ENCODE data around the gene CHMP6. TPM values are rescaled to one million over a fixed set of nuclear protein-coding genes. Genes with fewer than 3 reads are reported as not detected.

The CHMP6 gene
- total RNA-seq, 1 experiment from 2014 or later, result 22.0 TPM

DNA sequence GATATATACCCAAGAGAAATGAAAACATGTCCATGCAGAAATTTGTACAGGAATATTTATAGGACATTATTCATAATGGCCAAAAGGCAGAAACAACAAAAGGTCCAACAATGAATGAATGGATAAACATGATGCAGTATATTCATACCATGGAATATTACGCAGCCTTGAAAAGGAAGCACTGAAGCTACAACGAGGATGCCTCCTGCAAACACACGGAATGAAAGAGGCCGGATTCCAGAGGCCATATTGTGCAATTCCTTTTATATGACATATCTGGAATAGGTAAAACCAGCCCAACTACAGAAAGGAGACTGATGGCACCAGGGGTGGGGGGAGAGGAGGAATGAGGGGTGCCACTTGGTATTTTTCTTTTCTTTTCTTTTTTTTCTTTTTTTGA, 14.5 kb upstream of the CHMP6 start:
- BruUV-seq (replicated peaks), result no TSS peak
- Histone ChIP-seq H4K20me1 (ENCODE audit: insufficient read depth) (no peaks in the 10 kb centered on the region), H3K27ac (ENCODE audit: low read depth, low read length) (no peak overlapping the region), H3K9me2 (ENCODE audit: insufficient read depth) (no peaks in the 10 kb centered on the region), H3K9ac (ENCODE audit: low read length) (no peak overlapping the region), H3K4me2 (ENCODE audit: low read length) (no peak overlapping the region), H3K79me2 (ENCODE audit: insufficient read depth, low read length) (no peaks in the 10 kb centered on the region), H3K36me3 (ENCODE audit: control insufficient read depth in 1 of 2, insufficient read depth in 2 of 2, low read length in 2 of 2) (no peaks in the 10 kb centered on the region), H3K4me1 (ENCODE audit: control insufficient read depth in 1 of 2, insufficient read depth in 2 of 2, low read length in 2 of 2) (peaks cover 0 to 11% of the 10 kb centered on the region in 2 experiments; a peak in 2 of 4 replicates), H3K4me3 (replicated peaks in 1 of 2; ENCODE audit: low read depth in 1 of 2, low read length in 2 of 2) (no peak overlapping the region), H3K27me3 (ENCODE audit: insufficient read depth, low read length) (no peaks in the 10 kb centered on the region), H2AFZ (ENCODE audit: low read depth, low read length, poor library complexity, severe bottlenecking) (no peak overlapping the region), H3K9me3 (ENCODE audit: control insufficient read depth in 1 of 2, insufficient read depth in 1 of 2, low read depth in 1 of 2, low read length in 2 of 2) (no peaks in the 10 kb centered on the region)
- RAD21 ChIA-PET (ENCODE audit: low non-redundant PET in 1 of 2, low total read pairs in 2 of 2, uncharacterized antibody in 2 of 2, unreplicated experiment in 2 of 2), result no interaction called here
- ATAC-seq (no peak), DNase-seq (ENCODE audit: low read depth, low spot score) (no peak)
- intact Hi-C loops (cut with micrococcal nuclease), result loop anchor here (5.0 kb wide), 1 partner anchor 110 kb away; no protein-coding TSS in a partner anchor
- POLR2A ChIA-PET, result no interaction called here
- TF ChIP-seq YY1 (IDR thresholded peaks at IDR 0.05; ENCODE audit: extremely low read depth, insufficient replicate concordance, low read depth, low read length) (no peak), EZH2 (IDR thresholded peaks at IDR 0.05) (no peak), EZH2phosphoT487 (IDR thresholded peaks at IDR 0.05; ENCODE audit: borderline replicate concordance) (no peak), CEBPB (IDR thresholded peaks at IDR 0.05; ENCODE audit: low read depth) (no peak), RAD21 (IDR thresholded peaks at IDR 0.05; ENCODE audit: low read depth) (no peak), ZNF274 (IDR thresholded peaks at IDR 0.05; ENCODE audit: low read depth, low read length) (no peak), SIN3A (IDR thresholded peaks at IDR 0.05; ENCODE audit: low read depth) (no peak), CBX3 (IDR thresholded peaks at IDR 0.05; ENCODE audit: low read depth) (no peak), SP1 (IDR thresholded peaks at IDR 0.05; ENCODE audit: low read depth) (no peak), FOSL1 (IDR thresholded peaks at IDR 0.05; ENCODE audit: low read depth) (no peak), ELF1 (IDR thresholded peaks at IDR 0.05; ENCODE audit: borderline replicate concordance, low read depth) (no peak), POLR2A (IDR thresholded peaks at IDR 0.05; ENCODE audit: borderline replicate concordance, extremely low read depth, insufficient read depth, insufficient read length) (no peak), SRF (IDR thresholded peaks at IDR 0.05; ENCODE audit: low read depth) (no peak), POLR2AphosphoS5 (IDR thresholded peaks at IDR 0.05; ENCODE audit: low read depth, low read length) (no peak), JUND (IDR thresholded peaks at IDR 0.05) (no peak)
- TF ChIP-seq, protein P1, sequence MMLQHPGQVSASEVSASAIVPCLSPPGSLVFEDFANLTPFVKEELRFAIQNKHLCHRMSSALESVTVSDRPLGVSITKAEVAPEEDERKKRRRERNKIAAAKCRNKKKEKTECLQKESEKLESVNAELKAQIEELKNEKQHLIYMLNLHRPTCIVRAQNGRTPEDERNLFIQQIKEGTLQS (IDR thresholded peaks at IDR 0.05), result no peak
- TF ChIP-seq, protein P2, sequence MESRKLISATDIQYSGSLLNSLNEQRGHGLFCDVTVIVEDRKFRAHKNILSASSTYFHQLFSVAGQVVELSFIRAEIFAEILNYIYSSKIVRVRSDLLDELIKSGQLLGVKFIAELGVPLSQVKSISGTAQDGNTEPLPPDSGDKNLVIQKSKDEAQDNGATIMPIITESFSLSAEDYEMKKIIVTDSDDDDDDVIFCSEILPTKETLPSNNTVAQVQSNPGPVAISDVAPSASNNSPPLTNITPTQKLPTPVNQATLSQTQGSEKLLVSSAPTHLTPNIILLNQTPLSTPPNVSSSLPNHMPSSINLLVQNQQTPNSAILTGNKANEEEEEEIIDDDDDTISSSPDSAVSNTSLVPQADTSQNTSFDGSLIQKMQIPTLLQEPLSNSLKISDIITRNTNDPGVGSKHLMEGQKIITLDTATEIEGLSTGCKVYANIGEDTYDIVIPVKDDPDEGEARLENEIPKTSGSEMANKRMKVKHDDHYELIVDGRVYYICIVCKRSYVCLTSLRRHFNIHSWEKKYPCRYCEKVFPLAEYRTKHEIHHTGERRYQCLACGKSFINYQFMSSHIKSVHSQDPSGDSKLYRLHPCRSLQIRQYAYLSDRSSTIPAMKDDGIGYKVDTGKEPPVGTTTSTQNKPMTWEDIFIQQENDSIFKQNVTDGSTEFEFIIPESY (IDR thresholded peaks at IDR 0.05; ENCODE audit: extremely low read depth, insufficient replicate concordance, low read length), result no peak
- TF ChIP-seq, protein P3, sequence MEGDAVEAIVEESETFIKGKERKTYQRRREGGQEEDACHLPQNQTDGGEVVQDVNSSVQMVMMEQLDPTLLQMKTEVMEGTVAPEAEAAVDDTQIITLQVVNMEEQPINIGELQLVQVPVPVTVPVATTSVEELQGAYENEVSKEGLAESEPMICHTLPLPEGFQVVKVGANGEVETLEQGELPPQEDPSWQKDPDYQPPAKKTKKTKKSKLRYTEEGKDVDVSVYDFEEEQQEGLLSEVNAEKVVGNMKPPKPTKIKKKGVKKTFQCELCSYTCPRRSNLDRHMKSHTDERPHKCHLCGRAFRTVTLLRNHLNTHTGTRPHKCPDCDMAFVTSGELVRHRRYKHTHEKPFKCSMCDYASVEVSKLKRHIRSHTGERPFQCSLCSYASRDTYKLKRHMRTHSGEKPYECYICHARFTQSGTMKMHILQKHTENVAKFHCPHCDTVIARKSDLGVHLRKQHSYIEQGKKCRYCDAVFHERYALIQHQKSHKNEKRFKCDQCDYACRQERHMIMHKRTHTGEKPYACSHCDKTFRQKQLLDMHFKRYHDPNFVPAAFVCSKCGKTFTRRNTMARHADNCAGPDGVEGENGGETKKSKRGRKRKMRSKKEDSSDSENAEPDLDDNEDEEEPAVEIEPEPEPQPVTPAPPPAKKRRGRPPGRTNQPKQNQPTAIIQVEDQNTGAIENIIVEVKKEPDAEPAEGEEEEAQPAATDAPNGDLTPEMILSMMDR (IDR thresholded peaks at IDR 0.05 in 2 of 3, conservative IDR thresholded peaks at IDR 0.05 in 1 of 3; ENCODE audit: borderline replicate concordance in 1 of 3, insufficient read depth in 1 of 3, low read depth in 2 of 3, low read length in 2 of 3), result no peak
- TF ChIP-seq, protein P4, sequence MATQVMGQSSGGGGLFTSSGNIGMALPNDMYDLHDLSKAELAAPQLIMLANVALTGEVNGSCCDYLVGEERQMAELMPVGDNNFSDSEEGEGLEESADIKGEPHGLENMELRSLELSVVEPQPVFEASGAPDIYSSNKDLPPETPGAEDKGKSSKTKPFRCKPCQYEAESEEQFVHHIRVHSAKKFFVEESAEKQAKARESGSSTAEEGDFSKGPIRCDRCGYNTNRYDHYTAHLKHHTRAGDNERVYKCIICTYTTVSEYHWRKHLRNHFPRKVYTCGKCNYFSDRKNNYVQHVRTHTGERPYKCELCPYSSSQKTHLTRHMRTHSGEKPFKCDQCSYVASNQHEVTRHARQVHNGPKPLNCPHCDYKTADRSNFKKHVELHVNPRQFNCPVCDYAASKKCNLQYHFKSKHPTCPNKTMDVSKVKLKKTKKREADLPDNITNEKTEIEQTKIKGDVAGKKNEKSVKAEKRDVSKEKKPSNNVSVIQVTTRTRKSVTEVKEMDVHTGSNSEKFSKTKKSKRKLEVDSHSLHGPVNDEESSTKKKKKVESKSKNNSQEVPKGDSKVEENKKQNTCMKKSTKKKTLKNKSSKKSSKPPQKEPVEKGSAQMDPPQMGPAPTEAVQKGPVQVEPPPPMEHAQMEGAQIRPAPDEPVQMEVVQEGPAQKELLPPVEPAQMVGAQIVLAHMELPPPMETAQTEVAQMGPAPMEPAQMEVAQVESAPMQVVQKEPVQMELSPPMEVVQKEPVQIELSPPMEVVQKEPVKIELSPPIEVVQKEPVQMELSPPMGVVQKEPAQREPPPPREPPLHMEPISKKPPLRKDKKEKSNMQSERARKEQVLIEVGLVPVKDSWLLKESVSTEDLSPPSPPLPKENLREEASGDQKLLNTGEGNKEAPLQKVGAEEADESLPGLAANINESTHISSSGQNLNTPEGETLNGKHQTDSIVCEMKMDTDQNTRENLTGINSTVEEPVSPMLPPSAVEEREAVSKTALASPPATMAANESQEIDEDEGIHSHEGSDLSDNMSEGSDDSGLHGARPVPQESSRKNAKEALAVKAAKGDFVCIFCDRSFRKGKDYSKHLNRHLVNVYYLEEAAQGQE (IDR thresholded peaks at IDR 0.05; ENCODE audit: low read depth), result no peak
- TF ChIP-seq, protein P5, sequence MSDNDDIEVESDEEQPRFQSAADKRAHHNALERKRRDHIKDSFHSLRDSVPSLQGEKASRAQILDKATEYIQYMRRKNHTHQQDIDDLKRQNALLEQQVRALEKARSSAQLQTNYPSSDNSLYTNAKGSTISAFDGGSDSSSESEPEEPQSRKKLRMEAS (IDR thresholded peaks at IDR 0.05), result no peak
- CTCF ChIA-PET, result interaction anchor here (1.2 kb wide), 1 partner anchor 550 kb away, joined by 3 read pairs; no protein-coding TSS in a partner anchor
